AG04449 (cell line): Measurements from ENCODE around the gene XPNPEP2.

Experiments used
- CTCF ChIA-PET: fragments of 350-600 bp; formaldehyde crosslinking; extraction: SDS; loops from one replicate; lab custom pipeline; 2021; ENCODE audit warnings: antibody characterized with exemption; lab: Yijun Ruan, JAX
- POLR2A ChIA-PET: fragments of 400-600, 350-600 bp; formaldehyde crosslinking; extraction: SDS; loops from one replicate; lab custom pipeline; 2020; ENCODE audit warnings: antibody characterized with exemption, inconsistent platforms; lab: Yijun Ruan, JAX
- DNase-seq: peaks from one replicate; pipeline ENCODE4 v3.0.0-alpha.2; 2010; ENCODE audit warnings: low read depth, low spot score
- H3K4me3 ChIP-seq: 2 replicates; pipeline ENCODE4 v1.5.1; 2011; ENCODE audit warnings: low read depth, mild to moderate bottlenecking, control low read depth, low read length
- TF ChIP-seq, protein P1 (sequence below): IDR thresholded peaks from one replicate; pipeline ENCODE4 v1.5.1; 2011; ENCODE audit warnings: mild to moderate bottlenecking, moderate library complexity, low read length, control low read depth, inconsistent platforms; ENCODE audit not compliant: insufficient read depth; ENCODE audit errors: missing control alignments

XPNPEP2 gene

DNA sequence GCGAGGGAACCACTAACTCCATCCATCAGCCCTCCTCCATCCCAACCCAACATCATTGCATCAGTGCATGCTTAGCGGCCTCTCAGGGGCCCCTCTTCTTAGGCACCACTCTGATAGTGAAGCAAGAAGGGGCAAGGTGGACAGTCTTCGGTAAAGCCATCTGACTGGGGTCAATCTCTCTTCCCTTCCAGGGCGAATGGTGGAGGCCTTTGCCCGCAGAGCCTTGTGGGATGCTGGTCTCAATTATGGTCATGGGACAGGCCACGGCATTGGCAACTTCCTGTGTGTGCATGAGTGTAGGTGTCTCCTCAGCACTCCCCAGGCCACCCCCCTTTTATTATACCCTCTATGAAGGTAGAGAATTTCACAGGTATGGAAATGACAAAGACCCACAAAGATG, 22.2 kb downstream of the XPNPEP2 start:
- no peak for DNase-seq
- ChIA-PET CTCF (no interaction called here), POLR2A (no interaction called here)
- no peak overlapping the region for H3K4me3 ChIP-seq
- TF ChIP-seq, protein P1, sequence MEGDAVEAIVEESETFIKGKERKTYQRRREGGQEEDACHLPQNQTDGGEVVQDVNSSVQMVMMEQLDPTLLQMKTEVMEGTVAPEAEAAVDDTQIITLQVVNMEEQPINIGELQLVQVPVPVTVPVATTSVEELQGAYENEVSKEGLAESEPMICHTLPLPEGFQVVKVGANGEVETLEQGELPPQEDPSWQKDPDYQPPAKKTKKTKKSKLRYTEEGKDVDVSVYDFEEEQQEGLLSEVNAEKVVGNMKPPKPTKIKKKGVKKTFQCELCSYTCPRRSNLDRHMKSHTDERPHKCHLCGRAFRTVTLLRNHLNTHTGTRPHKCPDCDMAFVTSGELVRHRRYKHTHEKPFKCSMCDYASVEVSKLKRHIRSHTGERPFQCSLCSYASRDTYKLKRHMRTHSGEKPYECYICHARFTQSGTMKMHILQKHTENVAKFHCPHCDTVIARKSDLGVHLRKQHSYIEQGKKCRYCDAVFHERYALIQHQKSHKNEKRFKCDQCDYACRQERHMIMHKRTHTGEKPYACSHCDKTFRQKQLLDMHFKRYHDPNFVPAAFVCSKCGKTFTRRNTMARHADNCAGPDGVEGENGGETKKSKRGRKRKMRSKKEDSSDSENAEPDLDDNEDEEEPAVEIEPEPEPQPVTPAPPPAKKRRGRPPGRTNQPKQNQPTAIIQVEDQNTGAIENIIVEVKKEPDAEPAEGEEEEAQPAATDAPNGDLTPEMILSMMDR = no peak

DNA sequence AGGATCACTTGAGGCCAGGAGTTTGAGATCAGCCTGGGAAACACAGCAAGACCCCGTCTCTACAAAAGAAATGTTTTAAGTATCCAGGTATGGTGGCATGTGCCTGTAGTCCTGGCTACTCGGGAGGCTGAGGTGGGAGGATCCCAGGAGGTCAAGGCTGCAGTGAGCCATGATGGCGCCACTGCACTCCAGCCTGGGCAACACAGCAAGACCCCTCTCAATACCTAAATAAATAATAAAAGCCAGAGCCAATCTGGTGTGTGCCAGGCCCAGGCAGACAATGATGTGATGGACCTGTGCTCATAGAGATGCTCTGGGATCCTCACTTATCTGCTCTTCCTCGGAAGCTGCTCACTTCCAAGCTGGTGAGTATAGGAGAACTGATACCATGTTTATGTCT, 22.8 kb downstream of the XPNPEP2 start:
- no peak for DNase-seq
- TF ChIP-seq, protein P1 = no peak
- POLR2A ChIA-PET = no interaction called here

DNA sequence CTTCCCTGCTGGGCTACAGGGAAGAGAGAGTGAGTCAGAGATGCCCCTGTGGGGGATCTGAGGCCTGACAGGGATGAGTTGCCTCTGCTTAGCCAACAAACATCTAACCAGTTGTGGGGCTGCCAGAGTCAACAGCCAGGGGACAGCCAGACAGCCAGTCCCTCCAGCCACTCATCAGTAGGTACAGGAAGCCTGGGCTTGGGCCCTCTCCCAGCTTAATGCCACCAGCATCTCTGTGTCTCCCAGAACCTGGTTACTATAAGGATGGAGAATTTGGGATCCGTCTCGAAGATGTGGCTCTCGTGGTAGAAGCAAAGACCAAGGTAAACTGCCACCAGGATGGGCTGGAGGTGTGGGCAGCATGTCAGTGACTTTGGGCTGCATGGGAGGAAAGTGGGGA, 23.7 kb downstream of the XPNPEP2 start:
- H3K4me3 ChIP-seq = no peak overlapping the region
- TF ChIP-seq, protein P1 = no peak
- DNase-seq = no peak
- ChIA-PET CTCF (no interaction called here), POLR2A (no interaction called here)

More for the DNA sequence above, 22.8 kb downstream of the XPNPEP2 start:
- no peak overlapping the region for H3K4me3 ChIP-seq
- CTCF ChIA-PET = no interaction called here

DNA sequence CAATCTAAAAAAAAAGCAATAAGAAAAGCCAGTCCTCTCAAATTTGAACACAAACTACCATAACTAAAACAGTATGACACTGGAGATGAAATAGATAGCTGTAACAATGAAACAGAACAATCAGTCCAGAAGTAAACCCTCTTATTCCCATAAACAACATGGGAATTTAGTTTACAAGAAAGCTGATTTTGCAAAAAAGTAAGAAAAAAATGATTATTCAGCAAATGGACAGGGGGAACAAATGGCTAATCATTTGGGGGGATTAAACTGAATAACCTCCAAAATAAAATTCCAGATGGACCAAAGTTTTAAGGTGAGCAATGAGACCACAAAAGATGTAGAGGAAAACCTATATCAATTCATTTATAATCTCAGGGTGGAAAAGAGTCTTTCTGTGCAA, 24.9 kb downstream of the XPNPEP2 start:
- POLR2A ChIA-PET = no interaction called here

DNA sequence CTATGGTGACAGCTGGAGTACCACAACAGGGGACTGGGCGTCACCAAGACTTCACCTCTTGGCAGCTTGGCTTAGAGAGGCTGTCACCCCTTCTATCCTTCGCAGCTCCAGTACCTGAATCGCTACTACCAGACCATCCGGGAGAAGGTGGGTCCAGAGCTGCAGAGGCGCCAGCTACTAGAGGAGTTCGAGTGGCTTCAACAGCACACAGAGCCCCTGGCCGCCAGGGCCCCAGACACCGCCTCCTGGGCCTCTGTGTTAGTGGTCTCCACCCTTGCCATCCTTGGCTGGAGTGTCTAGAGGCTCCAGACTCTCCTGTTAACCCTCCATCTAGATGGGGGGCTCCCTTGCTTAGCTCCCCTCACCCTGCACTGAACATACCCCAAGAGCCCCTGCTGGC, 29.4 kb downstream of the XPNPEP2 start:
- ChIA-PET POLR2A (no interaction called here), CTCF (no interaction called here)
- no peak overlapping the region for H3K4me3 ChIP-seq
- no peak for DNase-seq
- TF ChIP-seq, protein P1 = no peak

More for the DNA sequence above, 24.9 kb downstream of the XPNPEP2 start:
- DNase-seq = no peak
- TF ChIP-seq, protein P1 = no peak
- H3K4me3 ChIP-seq = no peak overlapping the region
- CTCF ChIA-PET = no interaction called here

DNA sequence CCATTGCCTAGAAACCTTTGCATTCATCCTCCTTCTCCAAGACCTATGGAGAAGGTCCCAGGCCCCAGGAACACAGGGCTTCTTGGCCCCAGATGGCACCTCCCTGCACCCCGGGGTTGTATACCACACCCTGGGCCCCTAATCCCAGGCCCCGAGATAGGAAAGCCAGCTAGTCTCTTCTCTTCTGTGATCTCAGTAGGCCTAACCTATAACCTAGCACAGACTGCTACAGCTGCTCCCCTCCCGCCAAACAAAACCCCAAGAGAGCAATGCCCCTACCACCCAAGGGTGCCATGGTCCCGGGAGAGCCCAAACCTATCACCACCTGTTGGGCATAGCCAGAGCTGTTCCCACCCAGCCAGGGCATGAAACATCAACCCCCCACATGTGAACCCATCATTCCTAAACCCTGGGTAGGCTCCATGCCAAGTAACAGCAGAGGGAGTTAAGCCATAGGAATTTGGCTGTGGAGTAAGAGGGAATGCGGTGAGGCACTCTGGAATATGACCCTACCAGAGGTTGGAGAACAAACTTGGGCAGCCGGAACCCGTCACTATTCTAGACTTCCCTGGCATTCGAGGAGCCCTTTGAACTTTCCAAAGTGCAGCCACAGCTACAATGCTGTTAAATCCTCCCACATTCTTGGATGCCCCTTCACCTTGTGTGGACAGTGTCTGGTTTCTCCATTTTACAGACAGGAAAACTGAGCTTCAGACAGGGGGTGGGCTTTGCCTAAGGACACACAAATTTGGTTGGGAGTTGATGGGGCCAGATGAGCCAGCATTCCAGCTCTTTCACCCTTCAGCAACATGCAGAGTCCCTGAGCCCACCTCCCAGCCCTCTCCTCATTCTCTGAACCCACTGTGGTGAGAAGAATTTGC, 30.0 kb downstream of the XPNPEP2 start:
- H3K4me3 ChIP-seq = no peak overlapping the region
- ChIA-PET CTCF (no interaction called here), POLR2A (no interaction called here)
- TF ChIP-seq, protein P1 = no peak
- DNase-seq = no peak
